Activated naive CD4-positive, alpha-beta T cell treated with anti-CD3 and anti-CD28 coated beads, Interleukin-2, amount 50 U/mL, for 24 hours (primary cell): ENCODE measurements around the gene BABAM1.

Experiments
- H3K27ac Mint-ChIP-seq: one replicate; pipeline ENCODE4 v1.8.0; 2021; ENCODE audit warnings: mild to moderate bottlenecking, mixed read lengths
- H3K27me3 Mint-ChIP-seq: one replicate; pipeline ENCODE4 v1.8.0; 2021; ENCODE audit warnings: mixed read lengths
- H3K36me3 Mint-ChIP-seq: one replicate; pipeline ENCODE4 v1.8.0; 2021; ENCODE audit warnings: mixed read lengths
- H3K4me1 Mint-ChIP-seq: one replicate; pipeline ENCODE4 v1.8.0; 2021; ENCODE audit warnings: mixed read lengths
- H3K4me3 Mint-ChIP-seq: one replicate; pipeline ENCODE4 v1.8.0; 2021; ENCODE audit warnings: mild to moderate bottlenecking, mixed read lengths
- H3K9me3 Mint-ChIP-seq: one replicate; pipeline ENCODE4 v1.8.0; 2021; ENCODE audit warnings: mixed read lengths

The BABAM1 gene

GRCh38 chr19:17303167-17303939 lies 36.1 kb downstream of the BABAM1 start, which contains the start of gene ABHD8:
TSS of gene ABHD8 (minus strand) at chr19:17303425. CDS start at chr19:17301616, 1,809 bp downstream.
- peak within 1 kb of the TSS; percentile 78 for H3K4me3 Mint-ChIP-seq
- H3K4me1 Mint-ChIP-seq: peaks cover 43% of the 10 kb centered on the region
- H3K27me3 Mint-ChIP-seq: no peaks in the 10 kb centered on the region
- peak within 1 kb of the TSS; percentile 30 for H3K27ac Mint-ChIP-seq
- H3K36me3 Mint-ChIP-seq: no peaks in the 10 kb centered on the region
- no peaks in the 10 kb centered on the region for H3K9me3 Mint-ChIP-seq

DNA sequence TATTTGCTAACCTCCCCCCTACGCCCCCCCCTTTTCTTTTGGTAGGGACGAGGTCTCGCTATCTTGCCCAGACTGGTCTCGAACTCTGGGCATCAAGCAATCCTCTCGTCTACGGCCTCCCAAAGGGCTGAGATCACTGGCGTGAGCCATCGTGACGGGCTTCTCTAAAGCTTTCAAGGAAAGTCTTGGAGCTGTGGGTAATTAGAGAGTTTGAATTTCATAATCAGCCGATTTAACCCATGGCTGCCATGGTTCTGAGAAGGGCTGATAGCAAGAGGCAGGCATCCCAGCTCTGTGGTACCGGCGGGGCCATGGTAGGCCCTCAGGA lies 36.7 kb downstream of the BABAM1 start:
- Mint-ChIP-seq H3K4me1 (peaks cover 43% of the 10 kb centered on the region), H3K36me3 (no peaks in the 10 kb centered on the region), H3K4me3 (peak overlapping the region; percentile 78), H3K27me3 (no peaks in the 10 kb centered on the region), H3K9me3 (no peaks in the 10 kb centered on the region), H3K27ac (no peak overlapping the region)

- Mint-ChIP-seq H3K9me3 (no peaks in the 10 kb centered on the region), H3K4me1 (peaks cover 49% of the 10 kb centered on the region), H3K36me3 (no peaks in the 10 kb centered on the region), H3K4me3 (peak overlapping the region; percentile 91), H3K27me3 (no peaks in the 10 kb centered on the region), H3K27ac (peak overlapping the region; percentile 88)
These were observed 37.4 kb downstream of the BABAM1 start for GRCh38 chr19:17304386-17305215.

DNA sequence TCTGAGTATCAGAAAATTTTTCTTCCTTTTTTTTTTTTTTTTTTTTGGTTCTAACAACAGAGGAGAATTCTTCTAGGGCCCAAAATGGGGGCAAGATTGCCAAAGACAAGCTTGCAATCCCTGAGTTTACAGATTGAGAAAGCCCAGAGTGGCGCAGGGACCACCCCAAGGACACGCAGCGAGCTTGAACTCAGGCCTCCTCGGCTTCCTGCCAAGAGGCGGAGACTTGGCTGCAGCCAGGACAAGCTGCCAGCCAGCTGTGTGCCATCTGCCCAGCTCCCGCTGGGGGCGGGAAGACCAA lies 37.9 kb downstream of the BABAM1 start:
- Mint-ChIP-seq H3K36me3 (no peaks in the 10 kb centered on the region), H3K4me1 (peaks cover 50% of the 10 kb centered on the region), H3K27me3 (no peaks in the 10 kb centered on the region), H3K4me3 (peak overlapping the region; percentile 91), H3K9me3 (no peaks in the 10 kb centered on the region), H3K27ac (no peak overlapping the region)

GRCh38 chr19:17305517-17306284 lies 38.5 kb downstream of the BABAM1 start, which contains the start of gene MRPL34:
TSS of gene MRPL34 (plus strand) at chr19:17305872. CDS start at chr19:17305893, 21 bp downstream.
- H3K36me3 Mint-ChIP-seq: no peaks in the 10 kb centered on the region
- H3K27ac Mint-ChIP-seq: peak within 1 kb of the TSS; percentile 88
- H3K4me1 Mint-ChIP-seq: peaks cover 55% of the 10 kb centered on the region
- peak within 1 kb of the TSS; percentile 91 for H3K4me3 Mint-ChIP-seq
- no peaks in the 10 kb centered on the region for H3K27me3 Mint-ChIP-seq
- H3K9me3 Mint-ChIP-seq: no peaks in the 10 kb centered on the region

- Mint-ChIP-seq H3K4me3 (peak overlapping the region; percentile 91), H3K4me1 (peaks cover 58% of the 10 kb centered on the region), H3K9me3 (no peaks in the 10 kb centered on the region), H3K27ac (peak overlapping the region; percentile 86), H3K36me3 (no peaks in the 10 kb centered on the region), H3K27me3 (no peaks in the 10 kb centered on the region)
These were observed 39.1 kb downstream of the BABAM1 start for GRCh38 chr19:17306285-17306714.

GRCh38 chr19:17307876-17308377 lies 40.7 kb downstream of the BABAM1 start:
- no peaks in the 10 kb centered on the region for H3K27me3 Mint-ChIP-seq
- peak overlapping the region; percentile 72 for H3K27ac Mint-ChIP-seq
- peak overlapping the region; percentile 57 for H3K4me3 Mint-ChIP-seq
- H3K4me1 Mint-ChIP-seq: peaks cover 55% of the 10 kb centered on the region
- H3K36me3 Mint-ChIP-seq: no peaks in the 10 kb centered on the region
- H3K9me3 Mint-ChIP-seq: no peaks in the 10 kb centered on the region

- Mint-ChIP-seq H3K36me3 (no peaks in the 10 kb centered on the region), H3K4me1 (peaks cover 50% of the 10 kb centered on the region)
These were observed 42.1 kb downstream of the BABAM1 start, which contains the start of gene DDA1 for GRCh38 chr19:17309198-17309964. TSS of gene DDA1 (plus strand) at chr19:17309563. CDS start at chr19:17309655, 92 bp downstream.

DNA sequence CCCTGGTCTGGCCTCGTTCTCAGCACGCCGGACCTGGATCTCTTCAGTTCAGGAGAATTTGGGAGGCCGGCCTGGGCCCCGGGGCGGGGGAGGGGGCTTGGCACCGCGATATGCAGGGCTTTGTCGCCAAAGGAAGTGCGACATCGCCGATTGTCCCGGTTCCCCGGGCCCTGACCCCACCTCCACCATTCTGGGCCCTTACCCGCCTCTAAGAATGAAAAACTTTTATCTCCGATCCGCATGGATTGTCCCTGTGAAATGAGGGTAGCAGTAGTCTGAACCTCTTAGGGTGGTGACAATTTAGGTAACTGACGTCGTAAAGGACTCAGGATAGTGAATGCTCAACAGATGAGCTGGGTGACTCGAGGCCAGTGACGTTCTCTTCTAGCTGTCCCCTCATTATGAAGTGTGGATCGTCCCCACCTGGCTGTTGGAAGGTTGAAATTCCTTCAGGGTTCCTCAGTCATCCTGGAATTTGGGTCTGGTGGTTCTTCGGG lies 42.8 kb downstream of the BABAM1 start:
- no peaks in the 10 kb centered on the region for H3K9me3 Mint-ChIP-seq
- peaks cover 43% of the 10 kb centered on the region for H3K4me1 Mint-ChIP-seq
- no peaks in the 10 kb centered on the region for H3K27me3 Mint-ChIP-seq
- peak overlapping the region; percentile 99 for H3K4me3 Mint-ChIP-seq
- no peaks in the 10 kb centered on the region for H3K36me3 Mint-ChIP-seq
- H3K27ac Mint-ChIP-seq: peak overlapping the region; percentile 97

More at GRCh38 chr19:17309198-17309964, 42.1 kb downstream of the BABAM1 start, which contains the start of gene DDA1:
- Mint-ChIP-seq H3K27me3 (no peaks in the 10 kb centered on the region), H3K9me3 (no peaks in the 10 kb centered on the region), H3K4me3 (peak within 1 kb of the TSS; percentile 99), H3K27ac (peak within 1 kb of the TSS; percentile 97)

GRCh38 chr19:17311455-17312188 lies 44.4 kb downstream of the BABAM1 start:
- Mint-ChIP-seq H3K9me3 (no peaks in the 10 kb centered on the region), H3K27me3 (no peaks in the 10 kb centered on the region), H3K27ac (no peak overlapping the region), H3K36me3 (peaks cover 2% of the 10 kb centered on the region), H3K4me3 (peak overlapping the region; percentile 62), H3K4me1 (peaks cover 35% of the 10 kb centered on the region)

- no peak overlapping the region for H3K27ac Mint-ChIP-seq
- H3K27me3 Mint-ChIP-seq: no peaks in the 10 kb centered on the region
- H3K36me3 Mint-ChIP-seq: peaks cover 2% of the 10 kb centered on the region
- H3K4me1 Mint-ChIP-seq: peaks cover 33% of the 10 kb centered on the region
- no peak overlapping the region for H3K4me3 Mint-ChIP-seq
- no peaks in the 10 kb centered on the region for H3K9me3 Mint-ChIP-seq
These were observed 45.2 kb downstream of the BABAM1 start for GRCh38 chr19:17312189-17313113.

GRCh38 chr19:17314007-17314593 lies 46.9 kb downstream of the BABAM1 start:
- Mint-ChIP-seq H3K36me3 (peaks cover 2% of the 10 kb centered on the region), H3K4me1 (peaks cover 23% of the 10 kb centered on the region), H3K9me3 (no peaks in the 10 kb centered on the region), H3K27ac (no peak overlapping the region), H3K4me3 (no peak overlapping the region), H3K27me3 (no peaks in the 10 kb centered on the region)

- no peaks in the 10 kb centered on the region for H3K27me3 Mint-ChIP-seq
- no peak overlapping the region for H3K27ac Mint-ChIP-seq
- no peaks in the 10 kb centered on the region for H3K9me3 Mint-ChIP-seq
- H3K4me3 Mint-ChIP-seq: no peak overlapping the region
- H3K36me3 Mint-ChIP-seq: peaks cover 2% of the 10 kb centered on the region
- no peaks in the 10 kb centered on the region for H3K4me1 Mint-ChIP-seq
These were observed 51.7 kb downstream of the BABAM1 start for GRCh38 chr19:17318966-17319365.
